Fibroblast of gingiva (primary cell): Measurements from ENCODE around the gene STX11.

Experiments used
- DNase-seq: peaks from one replicate; pipeline ENCODE4 v3.0.0-alpha.2; 2011; ENCODE audit warnings: low read depth

The STX11 gene

GRCh38 chr6:144143106-144143505 lies 7.2 kb upstream of the STX11 start:
- no peak for DNase-seq

GRCh38 chr6:144143878-144144277 lies 6.4 kb upstream of the STX11 start:
- DNase-seq, result no peak

- no peak for DNase-seq
Measured at GRCh38 chr6:144144996-144145395, 5.3 kb upstream of the STX11 start.

GRCh38 chr6:144145541-144145940 lies 4.8 kb upstream of the STX11 start:
- DNase-seq, result no peak

GRCh38 chr6:144148886-144149285 lies 1.4 kb upstream of the STX11 start:
- peak; percentile 9 for DNase-seq

GRCh38 chr6:144149558-144149893 lies 791 bp upstream of the STX11 start:
- DNase-seq, result no peak

- DNase-seq, result no peak
Measured at GRCh38 chr6:144150710-144151657, 667 bp downstream of the STX11 start.

- DNase-seq, result no peak
Measured at GRCh38 chr6:144152334-144152900, 2.1 kb downstream of the STX11 start.

- no peak for DNase-seq
Measured at GRCh38 chr6:144153260-144153659, 2.9 kb downstream of the STX11 start.

GRCh38 chr6:144153971-144154370 lies 3.7 kb downstream of the STX11 start:
- no peak for DNase-seq

GRCh38 chr6:144155529-144155928 lies 5.2 kb downstream of the STX11 start:
- DNase-seq, result no peak

GRCh38 chr6:144156338-144156737 lies 6.0 kb downstream of the STX11 start:
- peak; percentile 86 for DNase-seq

- no peak for DNase-seq
Measured at GRCh38 chr6:144156991-144157390, 6.7 kb downstream of the STX11 start.

- DNase-seq, result peak; percentile 83
Measured at GRCh38 chr6:144158133-144158532, 7.8 kb downstream of the STX11 start.

- DNase-seq, result no peak
Measured at GRCh38 chr6:144159223-144159622, 8.9 kb downstream of the STX11 start.

GRCh38 chr6:144159742-144160141 lies 9.4 kb downstream of the STX11 start:
- DNase-seq, result no peak

GRCh38 chr6:144160431-144161005 lies 10.2 kb downstream of the STX11 start:
- DNase-seq, result no peak

- no peak for DNase-seq
Measured at GRCh38 chr6:144161975-144162374, 11.7 kb downstream of the STX11 start.

- no peak for DNase-seq
Measured at GRCh38 chr6:144162977-144163376, 12.7 kb downstream of the STX11 start.

GRCh38 chr6:144165784-144166183 lies 15.5 kb downstream of the STX11 start:
- DNase-seq, result no peak

GRCh38 chr6:144170044-144170443 lies 19.7 kb downstream of the STX11 start:
- no peak for DNase-seq

- DNase-seq, result no peak
Measured at GRCh38 chr6:144171406-144171805, 21.1 kb downstream of the STX11 start.

- no peak for DNase-seq
Measured at GRCh38 chr6:144174006-144174405, 23.7 kb downstream of the STX11 start.
